IMR-90 (cell line): ENCODE measurements around the gene GATA2. TPM values are rescaled to one million over a fixed set of nuclear protein-coding genes. Genes with fewer than 3 reads are reported as not detected.

Source experiments
- ATAC-seq: fragments of 200-7000 bp; cut with Tn5 transposase; 2 replicates; pipeline ENCODE4 v1.9.1; 2020; ENCODE audit warnings: low read depth, mild to moderate bottlenecking, moderate library complexity
- BruUV-seq: library from RNA; stranded (reverse); fragments of 400-500 nt; replicated peaks from 2 replicates; lab custom pipeline; 2021; lab: Mats Ljungman, UMichigan
- CTCF ChIA-PET: fragments of 300-600 bp; formaldehyde crosslinking; extraction: SDS; loops from one replicate; lab custom pipeline; 2021; ENCODE audit warnings: antibody characterized with exemption; lab: Yijun Ruan, JAX
- POLR2A ChIA-PET: fragments of 300-600 bp; sonication (Branson Sonifier 250); formaldehyde crosslinking; loops from one replicate; lab custom pipeline; 2022; ENCODE audit warnings: antibody characterized with exemption; ENCODE audit not compliant: unreplicated experiment; lab: Charles Lee
- DNase-seq: peaks from one replicate; pipeline ENCODE4 v3.0.0; 2013
- H2AFZ ChIP-seq: replicated peaks from 2 replicates; pipeline ENCODE3; 2013; ENCODE audit warnings: low read length, mild to moderate bottlenecking; ENCODE audit not compliant: poor library complexity
- H2AK5ac ChIP-seq: 2 replicates; pipeline ENCODE4 v1.6.1; 2013; ENCODE audit warnings: low read depth, low read length, inconsistent platforms
- H2AK9ac ChIP-seq: replicated peaks from 2 replicates; pipeline ENCODE3; 2013; ENCODE audit warnings: mild to moderate bottlenecking, low read depth, low read length, moderate library complexity; ENCODE audit not compliant: poor library complexity
- H2BK120ac ChIP-seq: 2 replicates; pipeline ENCODE4 v1.6.1; 2013; ENCODE audit warnings: low read depth, low read length, inconsistent platforms
- H2BK15ac ChIP-seq: 3 replicates; pipeline ENCODE4 v1.6.1; 2013; ENCODE audit warnings: low read depth, low read length, inconsistent platforms
- H2BK20ac ChIP-seq: 2 replicates; pipeline ENCODE4 v1.6.1; 2013; ENCODE audit warnings: low read depth, mild to moderate bottlenecking, inconsistent platforms, low read length, moderate library complexity
- H2BK5ac ChIP-seq: 2 replicates; pipeline ENCODE4 v1.6.1; 2013; ENCODE audit warnings: mild to moderate bottlenecking, low read depth, low read length, inconsistent platforms; ENCODE audit not compliant: poor library complexity, severe bottlenecking
- H3K14ac ChIP-seq: replicated peaks from 2 replicates; pipeline ENCODE4 v1.6.1; 2013; ENCODE audit warnings: low read depth, low read length, inconsistent platforms
- H3K18ac ChIP-seq: 2 replicates; pipeline ENCODE4 v1.6.1; 2013; ENCODE audit warnings: low read depth, low read length, control low read depth
- H3K23ac ChIP-seq: 2 replicates; pipeline ENCODE4 v1.6.1; 2013; ENCODE audit warnings: low read depth, low read length, inconsistent platforms
- H3K27ac ChIP-seq: 2 replicates; pipeline ENCODE4 v1.5.1; 2013; ENCODE audit warnings: mild to moderate bottlenecking, control low read depth, low read length; ENCODE audit not compliant: insufficient read depth
- H3K27me3 ChIP-seq: 2 replicates; pipeline ENCODE4 v1.6.1; 2013; ENCODE audit warnings: low read length; ENCODE audit not compliant: control insufficient read depth, insufficient read depth
- H3K36me3 ChIP-seq: 2 replicates; pipeline ENCODE4 v1.6.1; 2013; ENCODE audit warnings: low read length, mixed read lengths; ENCODE audit not compliant: control insufficient read depth, insufficient read depth
- H3K4ac ChIP-seq: 2 replicates; pipeline ENCODE4 v1.6.1; 2013; ENCODE audit warnings: low read depth, low read length, inconsistent platforms
- H3K4me1 ChIP-seq: 2 replicates; pipeline ENCODE4 v1.6.1; 2013; ENCODE audit warnings: low read length, mixed read lengths; ENCODE audit not compliant: control insufficient read depth, insufficient read depth
- H3K4me2 ChIP-seq: 2 replicates; pipeline ENCODE4 v1.6.1; 2013; ENCODE audit warnings: low read depth, mild to moderate bottlenecking, control low read depth, low read length, moderate library complexity
- H3K4me3 ChIP-seq: 2 replicates; pipeline ENCODE4 v1.5.1; 2013; ENCODE audit warnings: low read depth, mild to moderate bottlenecking, control low read depth, low read length, moderate library complexity; ENCODE audit not compliant: insufficient read depth
- H3K56ac ChIP-seq: 2 replicates; pipeline ENCODE4 v1.6.1; 2013; ENCODE audit warnings: low read length, inconsistent platforms; ENCODE audit not compliant: insufficient read depth; ENCODE audit errors: extremely low read depth
- H3K79me1 ChIP-seq, 2 experiments: 2 replicates each; pipeline ENCODE4 v1.6.1; 2013; ENCODE audit warnings: low read length in 2 of 2, inconsistent platforms in 1 of 2, low read depth in 1 of 2
- H3K9ac ChIP-seq: 2 replicates; pipeline ENCODE4 v1.6.1; 2013; ENCODE audit warnings: low read depth, low read length, control low read depth
- H3K9me1 ChIP-seq: 2 replicates; pipeline ENCODE4 v1.6.1; 2013; ENCODE audit warnings: low read length, inconsistent platforms; ENCODE audit not compliant: insufficient read depth
- H3K9me3 ChIP-seq: 2 replicates; pipeline ENCODE4 v1.6.1; 2013; ENCODE audit warnings: low read length; ENCODE audit not compliant: control insufficient read depth, insufficient read depth
- H4K20me1 ChIP-seq: 2 replicates; pipeline ENCODE4 v1.6.1; 2013; ENCODE audit warnings: low read length, inconsistent platforms; ENCODE audit not compliant: insufficient read depth
- H4K5ac ChIP-seq: 2 replicates; pipeline ENCODE4 v1.6.1; 2013; ENCODE audit warnings: mild to moderate bottlenecking, low read depth, low read length, control low read depth
- H4K8ac ChIP-seq, 2 experiments: 2 replicates each; pipeline ENCODE4 v1.6.1; 2013; ENCODE audit warnings: low read depth in 2 of 2, low read length in 2 of 2, control low read depth in 1 of 2, inconsistent platforms in 1 of 2
- H4K91ac ChIP-seq: 2 replicates; pipeline ENCODE4 v1.6.1; 2013; ENCODE audit warnings: low read depth, low read length, inconsistent platforms; ENCODE audit not compliant: insufficient read depth
- BHLHE40 ChIP-seq: fragments of 150-350 bp; IDR thresholded peaks from 2 replicates; pipeline ENCODE4 v1.6.1; 2016; ENCODE audit warnings: mild to moderate bottlenecking, low read depth, low read length
- CEBPB ChIP-seq: IDR thresholded peaks from 2 replicates; pipeline ENCODE4 v1.6.1; 2012; ENCODE audit warnings: low read depth, low read length, improper control_type of control experiment
- CHD1 ChIP-seq: IDR thresholded peaks from 2 replicates; pipeline ENCODE4 v1.6.1; 2012; ENCODE audit warnings: low read depth, low read length, improper control_type of control experiment
- CTCF ChIP-seq: conservative IDR thresholded peaks from 2 replicates; pipeline ENCODE4 v1.5.1; 2012; ENCODE audit warnings: mild to moderate bottlenecking, low read depth, low read length, improper control_type of control experiment
- ELK1 ChIP-seq: fragments of 150-350 bp; IDR thresholded peaks from 2 replicates; pipeline ENCODE4 v1.6.1; 2016; ENCODE audit warnings: low read depth, mild to moderate bottlenecking, low read length, moderate library complexity, borderline replicate concordance
- FOS ChIP-seq: fragments of 150-350 bp; IDR thresholded peaks from 2 replicates; pipeline ENCODE4 v1.6.1; 2016; ENCODE audit warnings: low read depth, low read length
- MAFK ChIP-seq: IDR thresholded peaks from 2 replicates; pipeline ENCODE4 v1.6.1; 2012; ENCODE audit warnings: low read depth, low read length, improper control_type of control experiment
- MAZ ChIP-seq: IDR thresholded peaks from 2 replicates; pipeline ENCODE4 v1.6.1; 2012; ENCODE audit warnings: low read depth, mild to moderate bottlenecking, low read length, improper control_type of control experiment, moderate library complexity, borderline replicate concordance
- MXI1 ChIP-seq: IDR thresholded peaks from 2 replicates; pipeline ENCODE4 v1.6.1; 2012; ENCODE audit warnings: low read depth, mild to moderate bottlenecking, low read length, moderate library complexity, borderline replicate concordance
- NFE2L2 ChIP-seq: fragments of 150-350 bp; IDR thresholded peaks from 2 replicates; pipeline ENCODE4 v1.6.1; 2016; ENCODE audit warnings: low read depth, mild to moderate bottlenecking, low read length
- POLR2A ChIP-seq: IDR thresholded peaks from 2 replicates; pipeline ENCODE4 v1.6.1; 2012; ENCODE audit warnings: mild to moderate bottlenecking, low read depth, low read length
- RAD21 ChIP-seq: IDR thresholded peaks from 2 replicates; pipeline ENCODE4 v1.6.1; 2012; ENCODE audit warnings: low read length, improper control_type of control experiment
- RCOR1 ChIP-seq: IDR thresholded peaks from 2 replicates; pipeline ENCODE4 v1.6.1; 2012; ENCODE audit warnings: mild to moderate bottlenecking, low read length, improper control_type of control experiment; ENCODE audit not compliant: insufficient replicate concordance
- RFX5 ChIP-seq: IDR thresholded peaks from 2 replicates; pipeline ENCODE4 v1.8.0; 2012; ENCODE audit warnings: low read depth, mild to moderate bottlenecking, low read length, moderate library complexity
- SMC3 ChIP-seq: fragments of 150-350 bp; IDR thresholded peaks from 2 replicates; pipeline ENCODE4 v1.6.1; 2016; ENCODE audit warnings: low read depth, mild to moderate bottlenecking, antibody characterized with exemption, low read length, moderate library complexity
- WGBS, 2 experiments: methylation state at CpG; one replicate each; pipeline versions ENCODE4 v1.1.5 to v1.1.7; 2013; ENCODE audit warnings: missing lambda C conversion rate in 2 of 2; ENCODE audit not compliant: insufficient read length in 1 of 2; ENCODE audit errors: extremely low coverage in 2 of 2; 5-methylcytosine and 5-hydroxymethylcytosine counted together
- dilution Hi-C: fragments of 300-500 bp; cut with HindIII; formaldehyde crosslinking; loops from one replicate; pipeline ENCODE4 v1.14.3; 2018; ENCODE audit warnings: low sequenced_read_pairs; ENCODE audit not compliant: unreplicated experiment
- in situ Hi-C: fragments of 300-500 bp; cut with MboI; formaldehyde crosslinking; loops from 3 replicates; pipeline ENCODE4 v1.14.3; 2019; ENCODE audit warnings: low sequenced_read_pairs, inconsistent platforms, mixed read lengths
- intact Hi-C: fragments of 100-400 bp; cut with micrococcal nuclease; formaldehyde crosslinking; loops from 2 replicates; pipeline ENCODE4 v1.10.0; 2022
- polyA plus RNA-seq, 3 experiments: library from polyadenylated mRNA; depleted of rRNA; stranded (reverse); fragments of >200 nt; gene quantifications; 2 replicates each; pipeline ENCODE4 v1.2.3, GENCODE V29; 2012; ENCODE audit warnings: low replicate concordance in 1 of 3
- total RNA-seq: library from RNA; depleted of rRNA; stranded (reverse); fragments of >200 nt; gene quantifications from 2 replicates; pipeline ENCODE4 v1.2.3, GENCODE V29; 2012
- TF ChIP-seq, protein P1 (sequence below): fragments of 150-350 bp; IDR thresholded peaks from 2 replicates; pipeline ENCODE4 v1.6.1; 2017; ENCODE audit warnings: mild to moderate bottlenecking, antibody characterized with exemption, low read length, low read depth

The GATA2 gene
- total and polyA plus RNA-seq, 2 of the 4 experiments (the other 2 are of a cell fraction): 2.2 to 13.5 TPM

GRCh38 chr3:128430731-128431130, 62.3 kb downstream of the GATA2 start:
- Histone ChIP-seq H2BK120ac (no peak overlapping the region), H4K20me1 (no peaks in the 10 kb centered on the region; the same call in none of the 2 replicates), H3K9ac (no peak overlapping the region), H3K4me2 (no peak overlapping the region), H2BK15ac (no peak overlapping the region), H2AK5ac (no peak overlapping the region), H3K14ac (no peak overlapping the region), H2AFZ (no peak overlapping the region), H3K23ac (no peak overlapping the region), H2AK9ac (no peak overlapping the region), H3K56ac (no peak overlapping the region), H4K91ac (no peak overlapping the region), H3K36me3 (no peaks in the 10 kb centered on the region), H3K4me1 (peaks cover 2% of the 10 kb centered on the region; the same call in 1 of the 2 replicates), H4K5ac (no peak overlapping the region), H3K79me1 (no peaks in the 10 kb centered on the region), H3K18ac (no peak overlapping the region), H3K9me1 (no peaks in the 10 kb centered on the region), H3K27ac (no peak overlapping the region), H3K4me3 (no peak overlapping the region), H3K9me3 (no peaks in the 10 kb centered on the region), H2BK20ac (no peak overlapping the region), H4K8ac (no peak overlapping the region), H3K27me3 (peaks cover 63% of the 10 kb centered on the region), H3K4ac (no peak overlapping the region), H2BK5ac (no peak overlapping the region)
- DNase-seq (no peak), ATAC-seq (no peak)
- dilution Hi-C loops (no loop called here), in situ Hi-C loops (loop anchor here (5.0 kb wide), 1 partner anchor 72 kb away; no protein-coding TSS in a partner anchor), intact Hi-C loops (no loop called here)
- ChIA-PET POLR2A (no interaction called here), CTCF (no interaction called here)
- BruUV-seq: no TSS peak
- 75% methylated on average over 8 of the region's 8 CpGs; no CpG with 5 or more reads in 1 of the 2 experiments for WGBS, 2 experiments
- TF ChIP-seq ELK1: no peak
- TF ChIP-seq MAFK: no peak
- no peak for TF ChIP-seq RCOR1
- TF ChIP-seq NFE2L2: no peak
- TF ChIP-seq MAZ: no peak
- TF ChIP-seq SMC3: no peak
- TF ChIP-seq FOS: no peak
- TF ChIP-seq POLR2A: no peak
- no peak for TF ChIP-seq CHD1
- TF ChIP-seq MXI1: no peak
- TF ChIP-seq, protein P1, sequence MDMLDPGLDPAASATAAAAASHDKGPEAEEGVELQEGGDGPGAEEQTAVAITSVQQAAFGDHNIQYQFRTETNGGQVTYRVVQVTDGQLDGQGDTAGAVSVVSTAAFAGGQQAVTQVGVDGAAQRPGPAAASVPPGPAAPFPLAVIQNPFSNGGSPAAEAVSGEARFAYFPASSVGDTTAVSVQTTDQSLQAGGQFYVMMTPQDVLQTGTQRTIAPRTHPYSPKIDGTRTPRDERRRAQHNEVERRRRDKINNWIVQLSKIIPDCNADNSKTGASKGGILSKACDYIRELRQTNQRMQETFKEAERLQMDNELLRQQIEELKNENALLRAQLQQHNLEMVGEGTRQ: no peak
- TF ChIP-seq RFX5: no peak
- TF ChIP-seq BHLHE40: no peak
- TF ChIP-seq CTCF: no peak
- no peak for TF ChIP-seq CEBPB
- TF ChIP-seq RAD21: no peak
